GM21515 (cell line): ENCODE data around the gene KHSRP.

Source experiments
- ATAC-seq: cut with Tn5 transposase; IDR thresholded peaks from one replicate; pipeline ENCODE4 v1.9.1; 2021; ENCODE audit not compliant: unreplicated experiment

The KHSRP gene

GRCh38 chr19:6393983-6394412, 30.6 kb downstream of the KHSRP start:
- ATAC-seq, result no peak

- ATAC-seq, result peak; percentile 80
Measured at GRCh38 chr19:6393074-6393982, 31.3 kb downstream of the KHSRP start, which contains the start of gene GTF2F1. Gene GTF2F1, minus strand, starts transcription at chr19:6393164. Its CDS starts 169 bp downstream, at chr19:6392995.

GRCh38 chr19:6392221-6393073, 32.2 kb downstream of the KHSRP start:
- ATAC-seq, result peak; percentile 6

- ATAC-seq, result no peak
Measured at GRCh38 chr19:6387372-6387771, 37.2 kb downstream of the KHSRP start.

GRCh38 chr19:6384381-6384780, 40.2 kb downstream of the KHSRP start:
- no peak for ATAC-seq

- no peak for ATAC-seq
Measured at GRCh38 chr19:6383188-6383587, 41.4 kb downstream of the KHSRP start.

GRCh38 chr19:6381030-6381750, 43.4 kb downstream of the KHSRP start:
- ATAC-seq, result no peak

- no peak for ATAC-seq
Measured at GRCh38 chr19:6379744-6380143, 44.9 kb downstream of the KHSRP start.

GRCh38 chr19:6378486-6378885, 46.1 kb downstream of the KHSRP start:
- ATAC-seq, result no peak

- ATAC-seq, result no peak
Measured at GRCh38 chr19:6378041-6378440, 46.6 kb downstream of the KHSRP start.

GRCh38 chr19:6376512-6377190, 48.0 kb downstream of the KHSRP start:
- no peak for ATAC-seq

GRCh38 chr19:6375411-6376010, 49.1 kb downstream of the KHSRP start, which contains the start of gene PSPN:
Gene PSPN, minus strand, starts transcription at chr19:6375933. Its CDS starts 84 bp downstream, at chr19:6375849.
- no peak for ATAC-seq

- no peak for ATAC-seq
Measured at GRCh38 chr19:6374711-6375410, 49.8 kb downstream of the KHSRP start.

- no peak for ATAC-seq
Measured at GRCh38 chr19:6374161-6374709, 50.4 kb downstream of the KHSRP start.

GRCh38 chr19:6373813-6374108, 50.9 kb downstream of the KHSRP start:
- ATAC-seq, result no peak

- ATAC-seq, result peak; percentile 53
Measured at GRCh38 chr19:6373096-6373812, 51.4 kb downstream of the KHSRP start.

GRCh38 chr19:6372594-6373095, 52.0 kb downstream of the KHSRP start, which contains the start of gene ALKBH7:
Gene ALKBH7, plus strand, starts transcription at chr19:6372794. Its CDS starts 27 bp downstream, at chr19:6372821.
- ATAC-seq, result peak; percentile 68

GRCh38 chr19:6364353-6364752, 60.3 kb downstream of the KHSRP start:
- no peak for ATAC-seq
